B cell (primary cell): ENCODE measurements around the gene LSG1.

ENCODE experiments used
- CTCF ChIP-seq: fragments of 200-600 bp; IDR thresholded peaks from one replicate; pipeline ENCODE4 v1.8.0; 2022; ENCODE audit warnings: antibody characterized with exemption, mild to moderate bottlenecking
- EZH2 ChIP-seq: IDR thresholded peaks from 2 replicates; pipeline ENCODE4 v1.6.1; 2012; ENCODE audit warnings: borderline replicate concordance, low read depth, mild to moderate bottlenecking, moderate library complexity, low read length; ENCODE audit not compliant: insufficient read depth, poor library complexity, severe bottlenecking

- TF ChIP-seq CTCF (no peak), EZH2 (no peak)
Observed at GRCh38 chr3:194620196-194620595, 51.8 kb downstream of the LSG1 start.
